Activated CD4-positive, CD25-positive, alpha-beta regulatory T cell treated with anti-CD3 and anti-CD28 coated beads, Interleukin-2, amount 50 U/mL, for 72 hours (primary cell): ENCODE measurements around the gene VWF.

Experiments used
- DNase-seq: peaks from one replicate; pipeline ENCODE4 v3.0.0; 2021

VWF gene

DNA sequence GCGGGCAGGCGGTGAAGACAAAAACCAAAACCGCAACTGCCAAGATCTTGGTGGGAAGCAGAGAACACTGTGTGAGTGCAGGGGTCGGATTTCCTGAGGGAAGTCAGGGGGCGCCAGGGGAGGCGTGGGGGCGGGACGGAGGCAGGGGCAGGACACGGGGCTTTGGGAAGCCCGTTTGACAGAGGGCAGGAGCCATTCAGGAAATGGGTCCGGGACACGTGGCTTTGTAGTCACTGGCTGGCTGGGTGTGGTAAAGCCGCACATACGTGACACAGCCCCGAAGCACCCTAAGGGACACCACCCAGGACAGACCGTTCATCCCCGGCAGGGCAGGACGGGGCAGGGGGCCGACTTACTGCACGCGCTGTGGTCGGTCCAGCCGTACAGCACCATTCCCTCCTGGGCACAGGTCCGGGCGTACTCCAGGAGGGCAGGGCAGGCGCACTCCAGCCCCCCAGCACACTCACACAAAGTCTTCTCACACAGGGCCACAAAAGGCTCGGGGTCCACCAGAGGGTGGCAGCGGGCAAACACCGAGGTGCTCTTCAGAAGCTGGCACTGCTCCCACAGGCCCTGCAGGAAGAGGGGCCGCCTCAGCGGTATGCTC is 49.4 kb downstream of the VWF start:
- peak; percentile 50 for DNase-seq

DNA sequence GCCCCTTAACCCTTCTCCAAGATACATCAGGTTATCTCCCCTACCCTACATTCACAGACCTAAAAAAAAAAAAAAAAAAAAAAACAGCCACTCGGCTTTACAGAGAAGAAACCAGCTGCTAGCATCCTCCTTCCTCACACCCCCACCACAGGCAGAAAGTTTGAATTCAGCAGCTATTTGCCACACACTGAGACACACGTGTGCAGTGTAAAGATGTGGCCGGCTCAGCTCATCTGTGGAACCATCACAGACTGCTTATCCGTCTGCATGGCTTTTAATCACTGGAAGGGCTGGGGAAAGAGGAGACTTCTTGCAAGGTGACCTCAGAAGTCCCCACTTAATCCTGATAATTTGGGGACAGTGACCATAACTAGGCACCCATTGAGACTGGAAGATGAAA is 50.0 kb downstream of the VWF start:
- DNase-seq = no peak

DNA sequence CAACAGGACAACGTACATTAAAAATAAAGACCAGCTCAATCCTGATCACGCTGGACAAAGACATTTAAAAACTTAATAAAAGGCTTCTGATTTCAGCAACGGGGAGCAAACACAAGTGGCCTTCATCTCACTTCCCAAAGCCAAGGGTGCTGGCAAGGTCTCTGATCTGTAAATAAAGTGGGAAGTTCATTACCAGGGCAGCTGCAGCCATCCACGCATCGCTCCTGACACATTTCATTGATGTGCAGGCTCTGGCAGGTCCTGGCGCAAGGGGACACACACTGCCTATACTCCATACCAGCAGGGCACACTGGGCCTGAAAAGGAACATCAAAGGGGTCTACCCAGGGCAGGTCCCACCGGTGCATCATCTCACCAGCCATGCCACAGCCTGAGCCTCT is 51.0 kb downstream of the VWF start:
- DNase-seq = no peak

DNA sequence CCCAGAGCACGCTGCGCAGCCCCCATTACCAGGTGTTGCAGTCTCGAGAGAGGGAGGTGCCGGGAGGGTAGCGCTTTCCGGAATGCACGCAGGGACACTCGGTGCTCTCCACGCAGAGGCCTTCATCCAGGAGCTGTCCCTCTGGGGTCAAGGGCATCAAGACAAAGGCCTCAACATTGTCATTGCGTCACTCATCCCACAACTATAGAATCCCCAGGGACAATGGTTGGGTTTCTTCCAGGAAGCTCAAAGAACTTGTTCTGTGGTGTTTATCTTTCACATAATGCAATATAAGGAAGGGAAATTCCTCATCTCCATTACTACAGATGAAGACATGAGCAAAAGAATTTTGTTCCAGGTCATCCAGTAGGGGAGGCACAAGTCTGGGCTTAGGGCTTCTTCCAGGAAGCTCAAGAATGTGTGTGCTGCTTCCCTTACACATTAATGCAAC is 52.1 kb downstream of the VWF start:
- no peak for DNase-seq

DNA sequence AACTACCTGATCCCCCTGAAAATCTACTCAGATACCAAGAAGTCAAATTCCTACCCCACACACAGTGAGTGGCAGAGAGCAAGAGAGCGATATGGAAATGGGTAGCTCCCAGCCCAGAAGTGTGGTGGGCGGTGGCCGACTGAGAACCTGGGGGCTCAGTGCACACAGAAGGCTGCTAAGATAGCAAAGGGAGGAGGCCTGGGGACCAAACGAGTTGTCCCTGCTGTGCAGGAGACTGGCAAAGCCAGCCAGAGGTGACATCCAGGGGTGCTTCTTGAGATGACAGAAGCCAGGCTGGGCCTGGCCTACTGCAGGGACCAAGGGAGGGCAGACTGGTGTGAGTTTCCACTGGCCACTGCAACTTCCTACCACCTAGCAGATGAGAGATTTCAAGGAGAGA is 52.9 kb downstream of the VWF start:
- DNase-seq = no peak

DNA sequence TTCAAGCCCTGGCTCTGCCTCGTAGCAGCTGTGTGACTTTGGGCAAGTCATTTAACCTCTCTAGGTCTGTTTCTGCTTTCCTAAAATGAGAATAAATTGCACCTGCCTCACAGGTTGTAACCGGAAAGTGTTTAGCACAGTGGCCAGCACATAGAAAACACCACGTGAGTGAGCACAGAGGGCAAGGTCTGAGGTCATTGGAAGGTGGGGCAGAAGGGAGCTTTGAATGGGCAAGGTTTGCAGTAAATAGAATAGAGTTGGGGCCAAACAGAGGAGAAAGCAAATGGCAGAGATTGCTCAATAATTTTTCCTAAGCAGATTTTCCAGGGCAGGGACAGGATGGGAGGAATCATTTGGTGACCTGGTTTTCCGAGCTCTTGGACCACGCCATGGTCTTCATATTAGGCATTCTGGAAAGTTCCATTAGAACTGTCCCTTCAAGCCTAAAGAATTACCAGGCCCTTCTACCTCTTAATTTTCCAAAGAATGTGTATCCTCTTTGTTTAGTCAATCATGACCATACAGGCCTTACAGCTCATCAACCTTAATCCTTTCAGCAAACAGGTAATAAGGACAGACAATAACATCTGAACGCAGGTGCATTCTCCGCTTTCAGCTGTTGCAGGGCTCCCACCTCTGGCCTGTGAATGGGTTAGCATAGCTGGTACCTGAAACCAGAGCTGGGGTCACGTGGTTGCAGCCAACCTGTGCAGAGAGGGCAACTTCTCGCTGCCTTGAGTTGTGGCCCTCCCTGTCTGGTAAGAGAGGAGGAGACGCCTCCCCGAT is 53.8 kb downstream of the VWF start:
- DNase-seq = no peak

DNA sequence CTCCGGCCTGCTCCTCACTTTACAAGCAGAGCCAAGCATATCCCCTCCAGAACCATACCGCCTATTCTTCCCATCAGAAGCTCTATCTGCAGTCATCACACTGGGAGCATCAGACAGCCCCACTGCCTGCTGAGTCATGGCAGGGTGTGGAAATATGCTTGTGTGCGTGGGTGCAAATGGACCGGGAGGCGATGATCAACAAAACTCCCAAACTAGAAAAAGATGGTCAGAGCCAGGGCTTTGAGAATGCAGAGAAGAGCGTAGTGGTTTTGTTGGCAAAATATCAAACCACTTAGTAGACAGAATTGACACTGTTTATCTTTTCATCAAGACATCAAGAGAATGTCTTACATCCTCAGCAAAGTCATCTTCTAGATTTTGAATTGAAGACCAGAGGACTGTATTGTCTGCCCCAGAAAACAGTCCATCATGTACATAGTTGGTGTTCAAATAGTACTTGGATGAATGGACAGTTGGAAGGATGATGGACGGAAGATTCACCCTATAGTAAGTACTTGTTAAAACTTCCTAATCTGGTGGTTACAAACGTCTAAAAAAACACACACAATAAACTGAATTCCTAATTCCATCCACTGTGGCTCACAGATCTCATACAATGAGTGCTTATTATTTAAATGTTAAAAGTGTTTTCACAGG is 54.9 kb downstream of the VWF start:
- no peak for DNase-seq

DNA sequence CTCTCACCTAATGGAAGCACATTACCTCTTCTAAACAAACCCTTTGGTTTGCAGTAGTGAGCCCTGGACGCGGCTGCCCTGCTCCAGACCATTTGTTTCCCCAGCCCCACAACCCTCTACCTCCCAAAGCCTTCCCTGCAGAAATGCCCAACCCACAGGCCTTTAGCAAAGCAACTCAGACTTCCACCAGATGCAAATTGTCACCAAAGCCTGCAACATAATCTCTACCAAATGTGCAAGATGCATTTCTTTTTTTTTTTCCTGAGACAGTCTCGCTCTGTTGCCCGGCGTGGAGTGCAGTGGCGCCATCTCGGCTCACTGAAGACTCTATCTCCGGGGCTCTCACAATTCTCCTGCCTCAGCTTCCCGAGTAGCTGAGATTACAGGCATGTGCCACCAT is 56.2 kb downstream of the VWF start:
- DNase-seq = no peak

DNA sequence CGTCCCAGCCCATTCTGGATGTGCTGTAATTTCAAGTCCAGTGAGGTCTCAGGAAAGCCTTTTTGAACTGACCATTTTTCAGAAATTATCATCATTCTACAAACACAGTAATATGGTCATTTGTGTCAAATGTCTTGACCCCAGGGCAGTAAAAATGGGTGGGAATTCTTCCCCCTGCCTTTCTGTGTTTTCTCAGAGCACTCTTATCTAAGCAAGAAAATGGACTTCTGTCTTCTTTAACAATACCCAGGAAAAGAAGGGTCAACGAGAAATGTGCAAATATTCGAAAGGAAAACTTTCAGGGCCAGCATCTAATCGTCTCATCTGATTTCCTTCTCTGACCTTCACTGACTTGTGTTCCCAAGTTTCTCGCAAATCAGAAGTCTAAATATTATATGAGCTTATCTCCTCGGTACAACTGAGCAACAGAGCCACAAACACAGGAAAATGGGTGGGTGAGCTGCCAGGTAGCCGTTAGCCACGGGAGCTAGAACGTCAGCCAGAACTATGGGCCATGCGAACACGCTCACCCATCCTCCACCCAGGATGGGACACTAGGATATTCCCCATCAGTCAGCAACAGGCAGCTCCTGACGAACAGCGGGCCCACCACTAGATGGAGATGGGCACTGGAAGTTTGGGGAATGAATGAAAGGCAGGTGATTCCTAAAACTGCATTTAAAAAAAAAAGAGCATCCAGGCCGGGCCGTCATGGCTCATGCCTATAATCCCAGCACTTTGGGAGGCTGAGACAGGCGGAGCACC is 57.1 kb downstream of the VWF start:
- DNase-seq = no peak

DNA sequence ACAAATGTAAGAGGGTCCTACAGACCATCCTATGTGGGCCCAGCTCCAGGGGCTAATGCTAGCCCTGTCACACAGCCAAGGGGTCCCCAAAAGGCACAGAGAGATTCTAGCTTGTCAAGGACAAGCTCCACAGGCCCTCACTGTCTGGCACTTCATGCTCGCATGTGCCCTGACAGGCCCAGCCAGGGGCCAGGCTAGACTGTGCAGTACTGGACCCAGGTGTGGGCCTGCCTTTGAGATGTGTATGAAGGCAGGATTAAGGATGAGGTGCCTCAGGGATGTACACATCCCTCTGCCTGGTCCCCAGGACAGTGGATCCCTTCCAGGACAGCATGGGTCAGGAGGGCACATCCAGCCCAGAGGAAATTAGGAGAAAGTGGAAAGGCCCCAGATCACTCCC is 57.8 kb downstream of the VWF start:
- no peak for DNase-seq

DNA sequence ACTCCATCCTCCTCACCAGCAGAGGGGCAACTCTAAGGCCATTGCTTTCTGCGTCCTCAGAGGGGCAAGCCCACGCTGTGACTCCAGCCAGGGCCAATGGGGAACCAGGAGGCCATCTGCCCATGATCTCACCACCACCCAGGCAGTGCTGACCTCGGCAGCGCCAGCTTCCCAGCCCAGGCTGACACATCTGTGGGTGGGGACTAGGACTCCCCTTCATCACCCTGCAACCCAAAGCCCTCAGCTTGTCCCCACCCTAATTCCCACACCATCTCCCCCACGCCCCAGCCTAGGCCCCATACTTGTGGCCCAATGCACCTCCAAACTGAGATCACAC is 58.6 kb downstream of the VWF start:
- DNase-seq = no peak

DNA sequence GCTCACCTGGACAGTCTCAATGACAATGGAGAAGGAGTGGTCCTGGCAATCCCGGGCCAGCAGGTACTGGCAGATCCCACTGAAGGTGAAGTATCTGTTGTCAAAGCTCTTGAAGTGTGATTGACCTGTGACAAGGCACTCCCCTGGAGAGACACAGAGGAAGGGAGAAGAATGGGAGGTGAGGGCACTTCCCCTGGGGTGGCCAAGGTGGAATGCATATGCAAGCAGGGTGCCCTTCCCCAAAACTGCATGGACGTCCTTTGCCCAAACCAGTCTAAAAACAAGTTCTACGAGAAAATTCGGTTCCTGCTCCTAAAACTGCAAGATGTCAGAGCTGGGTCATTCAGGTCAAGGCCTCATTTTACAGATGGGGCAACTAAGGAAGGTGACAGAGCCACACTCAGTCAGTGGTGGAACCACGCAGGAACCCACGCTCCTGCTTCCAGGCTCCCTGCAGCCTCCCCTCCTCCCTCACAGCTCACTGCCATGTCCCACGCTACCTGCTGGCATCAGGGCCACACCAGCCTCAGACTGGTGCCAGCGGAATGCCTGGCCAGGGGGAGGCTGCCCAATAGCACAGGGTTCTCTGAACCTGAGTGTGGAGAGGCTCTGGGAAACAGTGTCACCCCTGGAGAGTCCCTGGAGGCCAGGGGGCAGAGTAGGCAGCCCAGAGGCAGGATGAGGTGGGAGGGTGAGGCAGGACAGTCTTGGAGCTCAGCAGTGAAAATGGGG is 59.2 kb downstream of the VWF start:
- DNase-seq = no peak

DNA sequence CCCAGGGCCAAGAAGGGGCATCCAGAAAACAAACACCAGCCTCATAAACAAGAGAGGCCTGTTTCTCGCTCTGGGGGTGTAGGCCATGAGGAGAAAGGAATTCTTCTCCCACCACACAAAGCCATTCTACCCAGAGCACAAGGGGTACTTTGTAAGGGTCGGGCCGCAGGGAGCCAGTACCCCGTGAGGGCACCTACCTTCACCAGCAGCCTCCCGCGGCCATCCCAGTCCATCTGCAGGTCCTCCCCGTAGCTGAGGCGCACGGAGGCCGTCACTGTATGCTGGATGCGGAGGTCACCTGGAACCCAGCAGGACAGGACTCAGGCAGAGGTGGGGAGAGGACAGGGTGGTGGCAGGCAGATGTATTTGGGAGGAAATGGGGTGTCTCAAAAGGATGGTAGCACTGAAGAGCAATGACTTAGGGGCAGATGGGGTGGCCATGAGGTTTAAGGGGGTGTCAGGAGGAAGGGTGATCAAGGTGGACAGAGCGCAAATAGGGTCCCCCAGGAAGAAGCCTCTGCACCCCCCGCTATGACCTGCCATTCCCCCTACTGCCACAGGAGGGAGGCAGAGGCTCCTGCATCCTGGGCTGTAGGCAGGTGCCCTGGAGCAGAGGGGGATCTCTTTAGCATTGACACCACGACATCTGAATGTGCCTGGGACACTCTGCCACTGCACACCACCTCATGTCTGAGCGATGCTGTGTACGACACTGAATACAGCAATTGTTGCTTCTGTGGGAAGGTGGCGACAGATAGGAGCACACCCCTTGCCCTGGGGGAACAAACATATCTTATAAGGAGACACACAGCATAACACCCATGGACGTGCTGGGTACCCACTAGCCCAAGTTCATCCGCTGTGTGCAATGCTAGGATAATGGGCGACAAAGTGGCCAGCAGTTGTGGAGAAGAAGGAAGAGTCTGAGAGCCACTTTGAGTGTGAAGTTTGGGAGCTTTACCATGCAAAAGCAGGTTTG is 61.4 kb downstream of the VWF start:
- DNase-seq = peak; percentile 63

DNA sequence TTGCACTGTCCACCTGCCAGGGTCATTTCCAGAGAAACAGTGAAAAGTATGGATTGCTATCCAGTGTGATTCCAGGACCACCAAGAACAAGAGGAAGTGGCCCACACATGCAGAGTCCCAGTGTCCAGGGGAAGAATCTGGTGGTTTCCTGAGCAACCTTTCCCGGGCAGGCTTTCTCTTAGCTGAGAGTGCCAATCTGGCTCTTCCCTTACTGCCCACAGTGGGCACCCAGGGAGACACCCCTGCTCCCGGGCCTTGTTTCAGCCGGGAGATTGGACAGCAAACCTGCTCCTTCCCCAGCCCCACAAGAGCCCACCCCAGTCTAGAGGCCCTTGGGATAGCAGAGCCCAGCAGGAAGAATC is 62.1 kb downstream of the VWF start:
- no peak for DNase-seq

DNA sequence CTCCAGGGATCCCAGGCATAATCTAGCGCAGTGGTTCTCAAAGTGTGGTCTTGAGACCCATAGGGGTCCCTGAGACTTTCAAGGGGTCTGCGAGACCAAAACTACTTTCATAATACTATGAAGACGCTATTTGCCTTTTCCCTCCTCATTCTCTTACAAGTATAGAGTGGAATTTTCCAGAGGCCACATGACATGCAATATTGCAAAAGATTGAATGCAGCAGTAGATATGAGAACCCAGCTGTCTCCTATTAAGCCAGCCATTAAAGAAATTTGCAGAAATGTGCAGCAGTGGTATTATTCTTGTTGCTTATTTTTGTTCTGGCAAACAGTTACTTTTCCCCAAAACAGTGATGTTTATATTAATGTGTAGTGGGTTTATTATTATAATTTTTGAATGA is 62.8 kb downstream of the VWF start:
- DNase-seq = no peak

DNA sequence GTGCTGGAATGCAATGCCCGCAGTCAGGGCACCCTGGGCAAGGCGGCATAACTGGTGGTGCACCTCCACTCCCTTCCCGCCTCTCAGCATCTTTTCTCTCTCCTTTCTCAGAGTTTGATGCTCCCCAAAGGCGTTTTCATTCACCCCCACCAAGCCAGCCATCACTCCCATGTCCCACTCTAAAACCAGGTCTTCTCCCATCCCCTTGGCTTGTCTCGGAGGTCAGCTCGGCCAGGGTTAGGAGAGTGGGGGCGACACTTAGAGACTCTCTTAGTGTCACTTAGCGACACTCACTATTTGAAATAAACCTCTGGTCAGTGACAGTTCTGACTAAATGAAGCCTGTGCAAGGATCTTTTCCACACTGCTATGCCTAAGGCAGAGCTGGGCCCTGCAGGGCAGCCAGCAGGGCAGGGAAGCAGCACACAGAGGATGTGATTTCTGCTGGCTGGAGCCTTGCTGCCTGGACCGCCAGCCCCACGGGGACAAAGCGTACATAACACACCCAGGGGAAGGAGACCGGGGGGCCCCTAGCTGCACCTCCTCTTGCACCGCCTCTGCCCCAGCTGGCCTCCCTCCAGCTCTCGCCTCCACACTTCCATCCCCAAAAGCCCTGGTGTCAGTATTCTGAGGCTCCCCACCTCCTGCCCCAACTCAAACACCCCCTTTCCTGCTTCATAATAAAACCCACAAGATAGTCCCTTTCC is 64.5 kb downstream of the VWF start:
- DNase-seq = no peak

DNA sequence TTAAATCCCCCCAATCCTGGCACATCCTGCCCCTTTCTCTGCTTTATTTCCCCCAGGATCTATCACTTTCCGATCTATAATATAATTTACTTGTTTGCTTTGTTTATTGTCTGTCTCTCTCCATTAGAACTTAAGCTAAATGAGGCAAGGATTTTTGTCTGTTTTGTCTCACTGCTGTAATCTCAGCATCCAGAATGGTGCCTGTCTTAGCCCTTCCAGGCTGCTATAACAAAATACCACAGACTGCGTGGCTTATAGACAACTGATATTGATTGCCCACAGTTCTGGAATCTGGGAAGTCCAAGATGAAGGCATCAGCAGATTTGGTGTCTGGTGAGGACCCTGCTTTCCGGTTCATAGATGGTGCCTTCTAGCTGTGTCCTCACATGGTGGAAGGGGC is 65.2 kb downstream of the VWF start:
- no peak for DNase-seq

DNA sequence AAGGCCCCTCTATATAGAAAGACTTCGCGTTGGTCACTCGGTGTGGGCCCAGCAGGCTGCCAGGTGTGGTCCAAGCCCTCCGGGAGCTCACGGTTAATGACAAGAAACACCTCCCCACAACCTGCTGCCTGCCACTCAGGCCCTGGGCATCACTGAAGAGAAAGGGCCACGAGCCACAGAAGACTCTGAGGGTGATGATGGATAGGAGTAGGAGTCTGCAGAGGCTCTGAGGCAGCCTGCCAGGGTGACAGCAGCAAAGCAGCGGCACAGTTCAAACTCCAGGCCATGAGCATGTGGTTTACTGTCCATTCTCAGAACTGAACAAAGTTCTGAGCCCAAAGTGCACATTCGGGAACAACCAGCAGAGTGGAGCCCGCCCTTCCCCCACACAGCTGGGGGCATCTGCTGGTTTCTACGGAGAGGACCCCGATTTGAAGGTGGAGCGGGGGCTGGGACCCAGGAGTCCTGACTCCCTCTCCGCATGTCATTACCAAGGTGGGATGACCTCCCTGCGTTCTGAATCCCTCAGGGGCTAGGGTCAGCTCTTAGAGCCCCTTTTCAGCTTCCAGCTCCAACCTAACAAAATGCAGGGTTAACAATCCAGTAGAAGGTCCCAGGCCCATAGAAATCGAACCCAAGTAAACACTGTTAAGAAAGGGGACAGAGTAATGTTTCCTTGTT is 65.8 kb downstream of the VWF start:
- DNase-seq = no peak

DNA sequence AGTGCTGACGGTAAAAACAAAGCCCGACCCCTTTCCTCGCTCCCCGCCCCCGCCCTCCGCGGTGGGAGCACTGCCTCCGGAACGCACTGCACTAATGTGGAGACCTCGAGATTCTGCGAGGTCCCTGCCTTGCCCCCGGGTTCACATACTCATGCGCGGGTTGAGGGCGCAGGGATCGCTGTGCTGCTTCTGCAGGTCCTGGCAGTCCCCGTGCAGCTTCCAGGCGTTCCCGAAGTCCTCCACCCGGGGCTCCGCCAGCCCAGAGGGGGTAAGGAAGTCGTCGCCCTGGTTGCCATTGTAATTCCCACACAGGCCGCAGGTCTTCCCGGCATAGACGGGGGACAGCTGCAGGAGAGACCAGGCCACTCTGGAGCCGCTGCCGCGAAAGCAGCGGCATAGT is 66.8 kb downstream of the VWF start:
- DNase-seq = no peak

DNA sequence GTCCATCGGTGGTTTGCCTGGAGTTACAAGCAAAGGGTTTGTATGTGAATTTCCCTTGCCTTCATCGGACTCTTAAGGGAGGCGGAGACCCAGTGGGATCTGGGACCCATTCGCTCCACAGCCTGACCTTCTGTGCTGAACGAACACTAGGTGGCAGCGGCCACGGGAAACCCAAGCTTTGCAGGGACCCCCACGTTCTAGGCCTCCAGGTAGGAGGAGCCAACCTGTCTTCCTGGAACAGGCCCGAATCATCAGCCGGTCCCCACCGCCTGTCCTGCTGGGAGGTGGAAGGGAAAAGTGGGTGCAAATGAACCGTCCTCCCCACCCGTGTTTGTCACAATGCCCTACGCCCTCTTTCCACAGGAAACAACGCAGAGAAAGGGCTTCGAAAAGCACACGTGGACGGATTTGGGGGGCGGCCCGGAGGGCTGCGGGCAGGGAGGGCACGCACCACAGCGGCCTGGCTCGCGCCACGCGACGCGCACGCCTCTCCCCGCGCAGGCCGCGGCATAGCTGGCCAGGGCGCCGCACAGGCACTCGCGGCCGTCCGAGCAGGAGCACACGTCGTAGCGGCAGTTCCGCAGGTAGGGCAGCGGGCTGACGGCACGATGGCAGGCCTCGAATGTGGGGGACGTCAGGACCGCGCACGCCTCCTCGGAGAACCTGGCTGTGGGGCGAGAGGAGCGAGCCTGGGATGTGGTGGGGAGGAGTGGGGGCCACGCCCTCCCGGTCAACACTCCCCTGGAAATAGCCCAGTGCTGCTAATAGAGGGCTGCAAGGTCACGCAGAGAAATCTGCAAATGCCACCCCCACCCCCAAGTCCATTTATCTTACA is 67.8 kb downstream of the VWF start:
- DNase-seq = no peak
